ENCODE data around the gene B4GALT6.

Gene B4GALT6

GRCh38 chr18:31624892-31625640 is 59.3 kb downstream of the B4GALT6 start:
- Mint-ChIP-seq H3K27ac (no peak overlapping the region), H3K36me3 (no peaks in the 10 kb centered on the region), H3K4me3 (no peak overlapping the region), H3K4me1 (no peaks in the 10 kb centered on the region), H3K9me3 (no peaks in the 10 kb centered on the region), H3K27me3 (no peaks in the 10 kb centered on the region)
- CTCF ChIA-PET, result no interaction called here
- no peak for DNase-seq

DNA sequence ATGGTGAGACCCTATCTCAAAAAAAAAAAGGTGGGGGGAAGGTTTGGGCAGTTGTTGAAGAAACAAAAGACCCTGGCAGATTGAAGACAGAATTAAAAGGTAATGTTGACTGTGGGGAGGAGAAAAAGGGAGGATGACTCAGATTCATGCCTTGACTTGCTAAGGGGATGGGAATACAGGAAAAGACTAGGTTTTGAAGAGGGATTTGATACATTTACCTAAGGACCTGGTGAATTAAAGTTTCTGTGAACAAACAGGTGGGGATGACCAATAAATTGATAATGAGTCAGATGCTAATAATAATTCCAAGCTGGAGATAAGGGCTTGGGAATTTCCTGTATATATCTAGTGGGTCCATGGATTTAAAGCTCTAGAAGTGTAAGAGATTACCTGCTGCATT is 65.1 kb downstream of the B4GALT6 start:
- no peak overlapping the region for H3K27ac Mint-ChIP-seq
- H3K4me3 Mint-ChIP-seq, result no peak overlapping the region
- DNase-seq, result no peak
- H3K9me3 Mint-ChIP-seq, result no peaks in the 10 kb centered on the region
- no peaks in the 10 kb centered on the region for H3K4me1 Mint-ChIP-seq
- H3K27me3 Mint-ChIP-seq, result no peaks in the 10 kb centered on the region
- CTCF ChIA-PET, result no interaction called here
- H3K36me3 Mint-ChIP-seq, result no peaks in the 10 kb centered on the region

DNA sequence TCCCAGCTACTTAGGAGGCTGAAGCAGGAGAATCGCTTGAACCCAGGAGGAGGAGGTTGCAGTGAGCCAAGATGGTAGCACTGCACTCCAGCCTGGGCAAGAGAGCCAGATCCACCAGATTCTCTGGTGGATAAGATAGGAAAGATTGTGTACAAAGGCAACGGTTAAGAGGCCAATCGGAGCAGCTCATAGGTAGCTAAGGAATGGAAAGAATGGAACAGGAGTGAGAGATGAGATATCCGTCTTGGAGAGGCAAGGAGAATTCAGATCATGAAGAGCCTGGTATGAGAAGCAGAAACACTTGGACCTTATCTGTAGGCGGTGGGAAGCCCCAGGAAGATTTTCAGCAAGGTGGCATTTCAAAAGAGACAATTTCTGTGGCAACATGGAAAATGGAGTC is 65.6 kb downstream of the B4GALT6 start:
- Mint-ChIP-seq H3K27ac (no peak overlapping the region), H3K9me3 (no peaks in the 10 kb centered on the region), H3K27me3 (no peaks in the 10 kb centered on the region), H3K4me1 (no peaks in the 10 kb centered on the region), H3K36me3 (no peaks in the 10 kb centered on the region), H3K4me3 (no peak overlapping the region)
- DNase-seq, result no peak
- CTCF ChIA-PET, result no interaction called here

GRCh38 chr18:31617031-31617717 is 67.2 kb downstream of the B4GALT6 start:
- Mint-ChIP-seq H3K4me1 (no peaks in the 10 kb centered on the region), H3K27me3 (no peaks in the 10 kb centered on the region), H3K36me3 (no peaks in the 10 kb centered on the region), H3K27ac (no peak overlapping the region), H3K4me3 (no peak overlapping the region), H3K9me3 (no peaks in the 10 kb centered on the region)
- CTCF ChIA-PET, result no interaction called here
- DNase-seq, result no peak

DNA sequence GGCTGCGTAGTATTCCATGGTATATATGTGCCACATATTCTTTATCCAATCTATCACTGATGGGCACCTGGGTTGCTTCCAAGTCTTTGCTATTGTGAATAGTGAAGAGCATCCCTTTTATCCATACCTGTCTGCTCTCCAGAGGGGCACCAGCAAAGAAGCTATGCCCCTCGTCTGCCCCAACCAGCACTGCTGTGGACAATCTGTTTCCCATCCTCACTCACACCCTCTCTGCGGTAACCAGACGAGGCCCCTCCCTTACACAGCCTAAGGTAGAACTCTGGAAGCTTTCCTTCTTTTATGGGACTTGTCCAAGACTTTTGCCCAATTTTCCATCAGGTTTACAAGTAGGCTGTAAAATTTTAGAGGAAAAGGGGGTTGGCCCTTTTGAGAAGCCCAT is 67.8 kb downstream of the B4GALT6 start:
- no peak overlapping the region for H3K4me3 Mint-ChIP-seq
- CTCF ChIA-PET, result no interaction called here
- DNase-seq, result no peak
- H3K27ac Mint-ChIP-seq, result no peak overlapping the region
- no peaks in the 10 kb centered on the region for H3K9me3 Mint-ChIP-seq
- no peaks in the 10 kb centered on the region for H3K36me3 Mint-ChIP-seq
- H3K4me1 Mint-ChIP-seq, result no peaks in the 10 kb centered on the region
- H3K27me3 Mint-ChIP-seq, result no peaks in the 10 kb centered on the region

GRCh38 chr18:31614044-31614443 is 70.3 kb downstream of the B4GALT6 start:
- H3K27me3 Mint-ChIP-seq, result peaks cover 6% of the 10 kb centered on the region
- H3K36me3 Mint-ChIP-seq, result no peaks in the 10 kb centered on the region
- no peak overlapping the region for H3K4me3 Mint-ChIP-seq
- no peak overlapping the region for H3K27ac Mint-ChIP-seq
- DNase-seq, result no peak
- no peaks in the 10 kb centered on the region for H3K9me3 Mint-ChIP-seq
- CTCF ChIA-PET, result interaction anchor here (0.5 kb wide), 1 partner anchor 31 kb away, joined by 3 read pairs; no protein-coding TSS in a partner anchor
- H3K4me1 Mint-ChIP-seq, result no peaks in the 10 kb centered on the region

- H3K27me3 Mint-ChIP-seq, result peaks cover 6% of the 10 kb centered on the region
- CTCF ChIA-PET, result no interaction called here
- no peaks in the 10 kb centered on the region for H3K4me1 Mint-ChIP-seq
- H3K4me3 Mint-ChIP-seq, result no peak overlapping the region
- H3K9me3 Mint-ChIP-seq, result no peaks in the 10 kb centered on the region
- H3K36me3 Mint-ChIP-seq, result no peaks in the 10 kb centered on the region
- no peak overlapping the region for H3K27ac Mint-ChIP-seq
- no peak for DNase-seq
Measured at GRCh38 chr18:31612124-31612523, 72.3 kb downstream of the B4GALT6 start.

- H3K4me1 Mint-ChIP-seq, result no peaks in the 10 kb centered on the region
- H3K36me3 Mint-ChIP-seq, result no peaks in the 10 kb centered on the region
- no peaks in the 10 kb centered on the region for H3K9me3 Mint-ChIP-seq
- CTCF ChIA-PET, result no interaction called here
- H3K27ac Mint-ChIP-seq, result no peak overlapping the region
- H3K4me3 Mint-ChIP-seq, result no peak overlapping the region
- peaks cover 6% of the 10 kb centered on the region for H3K27me3 Mint-ChIP-seq
- no peak for DNase-seq
Measured at GRCh38 chr18:31611511-31611910, 72.9 kb downstream of the B4GALT6 start.

DNA sequence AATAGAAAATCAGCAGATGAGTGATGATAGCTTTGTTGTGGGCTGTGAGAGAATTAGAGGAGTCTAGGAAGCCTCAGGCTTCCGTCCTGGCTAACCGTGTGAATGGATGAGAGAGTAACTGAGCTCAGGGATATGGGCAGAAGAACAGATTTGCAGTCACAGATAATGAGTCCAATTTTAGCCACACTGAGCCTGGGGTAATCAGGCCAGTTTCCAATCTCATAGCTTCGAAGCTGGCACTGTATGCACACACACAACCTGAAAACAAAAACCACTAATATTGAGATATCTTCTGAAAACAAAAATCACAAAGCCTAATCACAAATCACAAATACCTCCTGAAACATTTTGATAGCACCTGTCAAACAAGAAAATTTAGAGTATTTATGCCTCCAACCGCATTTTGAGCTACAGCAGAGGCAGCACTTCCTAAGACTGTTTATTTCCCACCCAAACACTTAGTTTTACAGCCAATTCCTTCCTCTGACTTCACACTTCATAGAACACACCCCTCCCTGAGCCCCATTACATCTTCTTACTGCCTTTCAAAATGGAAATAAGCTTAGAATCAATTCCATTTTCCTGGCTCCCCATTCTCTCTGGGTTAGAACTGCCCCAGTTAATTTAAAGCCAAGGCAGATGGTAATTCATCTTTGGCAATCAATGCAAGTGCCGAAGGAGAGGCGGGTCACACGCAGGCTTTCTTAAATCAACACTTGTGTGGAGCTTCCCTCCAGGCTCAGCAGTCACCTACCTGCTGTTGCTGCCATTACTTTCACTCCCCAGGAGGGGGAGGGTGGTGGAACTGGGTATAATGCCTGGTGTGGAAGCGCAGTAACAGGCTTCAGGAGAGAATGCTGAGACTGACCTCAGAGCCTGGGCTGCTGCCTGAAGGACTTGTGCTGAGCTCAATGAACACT is 73.8 kb downstream of the B4GALT6 start:
- peaks cover 6% of the 10 kb centered on the region for H3K27me3 Mint-ChIP-seq

DNA sequence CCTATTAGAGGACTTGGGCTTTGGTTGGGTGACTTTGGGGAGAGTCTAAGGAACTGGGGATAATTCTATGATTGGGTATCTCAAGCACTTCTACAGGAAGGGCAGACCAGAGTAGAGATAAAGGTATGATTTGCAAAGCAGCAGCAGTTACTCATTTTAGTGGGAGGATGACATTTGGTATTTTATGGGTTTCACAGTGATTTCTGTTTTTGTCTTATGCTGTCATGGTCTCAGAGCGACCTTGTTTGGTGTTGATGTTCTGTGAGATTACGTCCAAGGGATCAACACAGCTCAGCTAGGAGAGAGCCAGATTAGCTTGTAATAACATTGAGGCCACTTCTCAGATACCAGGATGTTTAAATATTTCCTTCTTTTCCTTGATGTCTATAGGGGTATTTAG is 74.5 kb downstream of the B4GALT6 start:
- Mint-ChIP-seq H3K27ac (no peak overlapping the region), H3K27me3 (peaks cover 6% of the 10 kb centered on the region), H3K4me1 (no peaks in the 10 kb centered on the region), H3K9me3 (no peaks in the 10 kb centered on the region), H3K4me3 (no peak overlapping the region), H3K36me3 (no peaks in the 10 kb centered on the region)
- CTCF ChIA-PET, result interaction anchor here (1.2 to 1.6 kb wide), 3 partner anchors 111 to 115 kb away, joined by 3 to 7 read pairs (median 3); no protein-coding TSS in a partner anchor
- no peak for DNase-seq

More for the DNA sequence above, 73.8 kb downstream of the B4GALT6 start:
- CTCF ChIA-PET, result interaction anchor here (1.2 to 1.6 kb wide), 3 partner anchors 110 to 114 kb away, joined by 3 to 7 read pairs (median 3); no protein-coding TSS in a partner anchor
- no peaks in the 10 kb centered on the region for H3K4me1 Mint-ChIP-seq
- no peak for DNase-seq
- H3K27ac Mint-ChIP-seq, result no peak overlapping the region
- H3K4me3 Mint-ChIP-seq, result no peak overlapping the region
- H3K9me3 Mint-ChIP-seq, result no peaks in the 10 kb centered on the region
- H3K36me3 Mint-ChIP-seq, result no peaks in the 10 kb centered on the region

DNA sequence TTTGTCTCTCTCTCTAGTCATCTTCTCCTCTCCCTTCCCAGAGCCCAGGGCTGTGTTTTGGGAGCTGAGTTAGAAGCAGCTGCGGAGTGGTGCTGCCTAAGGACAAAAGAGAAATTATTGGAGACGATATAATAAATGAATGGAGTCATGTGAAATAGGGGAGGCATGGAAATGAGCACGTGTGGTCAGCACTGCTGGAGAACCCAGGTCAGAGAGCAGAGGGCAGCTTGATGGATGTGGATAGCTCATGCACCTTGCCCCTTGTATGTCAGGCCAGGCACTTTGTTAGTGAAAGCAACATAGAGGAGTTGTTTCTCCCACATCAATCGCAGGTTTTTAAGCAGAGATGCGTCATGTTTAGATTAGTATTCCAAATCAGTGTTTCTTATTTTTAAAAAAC is 77.0 kb downstream of the B4GALT6 start:
- Mint-ChIP-seq H3K27me3 (peaks cover 6% of the 10 kb centered on the region), H3K4me1 (no peaks in the 10 kb centered on the region), H3K4me3 (no peak overlapping the region), H3K9me3 (no peaks in the 10 kb centered on the region), H3K27ac (no peak overlapping the region), H3K36me3 (no peaks in the 10 kb centered on the region)
- DNase-seq, result no peak
- CTCF ChIA-PET, result interaction anchor here (1.1 kb wide), 1 partner anchor 47 kb away, joined by 3 read pairs; no protein-coding TSS in a partner anchor

DNA sequence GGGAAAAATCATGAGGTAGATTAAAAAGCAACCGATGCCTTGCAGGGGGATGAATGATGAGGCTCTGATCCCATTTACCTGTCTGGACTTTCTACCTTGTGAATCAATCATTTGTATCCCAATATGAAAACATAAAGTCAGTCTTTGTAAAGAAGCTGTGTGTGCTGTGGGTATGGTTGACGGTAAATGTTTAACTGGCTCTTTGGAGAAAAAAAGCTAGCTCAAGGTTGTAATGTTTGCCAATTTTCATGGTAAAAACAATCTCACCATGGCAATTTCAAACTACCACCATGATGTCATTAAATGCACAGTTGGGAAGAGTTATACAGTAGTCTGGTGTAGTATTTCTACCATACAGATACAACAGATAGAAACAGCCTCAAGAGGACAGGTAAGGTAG is 78.1 kb downstream of the B4GALT6 start:
- no peaks in the 10 kb centered on the region for H3K36me3 Mint-ChIP-seq
- H3K4me1 Mint-ChIP-seq, result no peaks in the 10 kb centered on the region
- H3K9me3 Mint-ChIP-seq, result no peaks in the 10 kb centered on the region
- peaks cover 6% of the 10 kb centered on the region for H3K27me3 Mint-ChIP-seq
- DNase-seq, result no peak
- H3K4me3 Mint-ChIP-seq, result no peak overlapping the region
- CTCF ChIA-PET, result interaction anchor here (1.1 kb wide), 1 partner anchor 46 kb away, joined by 3 read pairs; no protein-coding TSS in a partner anchor
- no peak overlapping the region for H3K27ac Mint-ChIP-seq

GRCh38 chr18:31603315-31603714 is 81.1 kb downstream of the B4GALT6 start:
- Mint-ChIP-seq H3K27ac (no peak overlapping the region), H3K4me1 (no peaks in the 10 kb centered on the region), H3K36me3 (no peaks in the 10 kb centered on the region), H3K27me3 (peaks cover 4% of the 10 kb centered on the region), H3K9me3 (no peaks in the 10 kb centered on the region), H3K4me3 (no peak overlapping the region)
- CTCF ChIA-PET, result no interaction called here
- DNase-seq, result no peak
